A549 (cell line): ENCODE results near the gene TMC5.

Experiments used
- CEBPB ChIP-seq, 2 experiments: fragments of >200 bp in 1 of 2; sonication (Bioruptor Twin) in 1 of 2; formaldehyde crosslinking in 1 of 2; IDR thresholded peaks; 2 replicates each; pipeline ENCODE4 v1.6.1; 2012 to 2016
- EP300 ChIP-seq, 2 experiments: fragments of >200 bp; sonication (Bioruptor Twin); formaldehyde crosslinking; IDR thresholded peaks; 2 replicates in 1 of 2; 3 replicates in 1 of 2; pipeline ENCODE4 v1.6.1; 2016 to 2017
- HOXA7 ChIP-seq: fragments of 250-450 bp; sonication (Bioruptor Pico); IDR thresholded peaks from 2 replicates; pipeline ENCODE4 v1.5.0; 2020; ENCODE audit warnings: mild to moderate bottlenecking, moderate library complexity
- JUN ChIP-seq, 2 experiments: fragments of >200 bp; sonication (Bioruptor Twin); formaldehyde crosslinking; IDR thresholded peaks; 2 replicates in 1 of 2; 3 replicates in 1 of 2; pipeline ENCODE4 v1.6.1; 2016 to 2017
- NPAS2 ChIP-seq: fragments of 250-450 bp; sonication (Bioruptor Pico); IDR thresholded peaks from 2 replicates; pipeline ENCODE4 v1.8.0; 2022; ENCODE audit warnings: mild to moderate bottlenecking, moderate library complexity, borderline replicate concordance
- POLR2A ChIP-seq: IDR thresholded peaks from 2 replicates; pipeline ENCODE4 v1.6.1; 2012; ENCODE audit warnings: mild to moderate bottlenecking, low read length
- RFX5 ChIP-seq: fragments of 450-650 bp; IDR thresholded peaks from 2 replicates; pipeline ENCODE4 v1.7.1; 2014; ENCODE audit warnings: antibody characterized with exemption, mild to moderate bottlenecking, moderate library complexity
- SMC3 ChIP-seq: fragments of >200 bp; sonication (Bioruptor Twin); formaldehyde crosslinking; IDR thresholded peaks from 3 replicates; pipeline ENCODE4 v1.6.1; 2018; ENCODE audit warnings: inconsistent platforms
- ZFP36 ChIP-seq: fragments of 450-650 bp; IDR thresholded peaks from 2 replicates; pipeline ENCODE4 v1.6.1; 2014; ENCODE audit warnings: borderline replicate concordance; ENCODE audit not compliant: partially characterized antibody
- ZSCAN20 ChIP-seq: fragments of 250-450 bp; sonication (Bioruptor Pico); IDR thresholded peaks from 2 replicates; pipeline ENCODE4 v1.8.0; 2022; ENCODE audit warnings: mild to moderate bottlenecking, moderate library complexity
- TF ChIP-seq, protein P1 (sequence below): fragments of >200 bp; sonication (Bioruptor Twin); formaldehyde crosslinking; IDR thresholded peaks from 3 replicates; pipeline ENCODE4 v1.5.1; 2016
- TF ChIP-seq, protein P2 (sequence below): fragments of 200-600 bp; sonication (generic); IDR thresholded peaks from 2 replicates; pipeline ENCODE4 v1.6.1; 2016; ENCODE audit warnings: antibody characterized with exemption, mild to moderate bottlenecking, moderate library complexity

DNA sequence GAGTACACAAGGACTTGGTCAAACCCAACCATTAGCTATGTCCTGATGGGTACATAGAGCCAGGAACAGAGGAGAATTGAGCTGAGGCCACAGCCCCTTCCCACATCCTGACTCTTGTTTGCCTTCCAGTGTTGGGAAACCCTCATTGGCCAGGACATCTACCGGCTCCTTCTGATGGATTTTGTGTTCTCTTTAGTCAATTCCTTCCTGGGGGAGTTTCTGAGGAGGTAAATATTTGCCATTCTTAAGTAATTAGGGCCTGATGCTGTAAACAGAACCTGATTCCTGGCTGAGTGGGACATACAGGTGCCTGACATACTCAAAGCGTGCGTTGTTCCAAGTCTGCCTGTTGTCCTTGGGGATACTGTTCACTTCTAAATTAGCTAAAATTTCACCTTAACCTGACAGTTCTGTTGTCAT, 61.6 kb downstream of the TMC5 start:
- TF ChIP-seq POLR2A: no peak
- TF ChIP-seq, protein P1, sequence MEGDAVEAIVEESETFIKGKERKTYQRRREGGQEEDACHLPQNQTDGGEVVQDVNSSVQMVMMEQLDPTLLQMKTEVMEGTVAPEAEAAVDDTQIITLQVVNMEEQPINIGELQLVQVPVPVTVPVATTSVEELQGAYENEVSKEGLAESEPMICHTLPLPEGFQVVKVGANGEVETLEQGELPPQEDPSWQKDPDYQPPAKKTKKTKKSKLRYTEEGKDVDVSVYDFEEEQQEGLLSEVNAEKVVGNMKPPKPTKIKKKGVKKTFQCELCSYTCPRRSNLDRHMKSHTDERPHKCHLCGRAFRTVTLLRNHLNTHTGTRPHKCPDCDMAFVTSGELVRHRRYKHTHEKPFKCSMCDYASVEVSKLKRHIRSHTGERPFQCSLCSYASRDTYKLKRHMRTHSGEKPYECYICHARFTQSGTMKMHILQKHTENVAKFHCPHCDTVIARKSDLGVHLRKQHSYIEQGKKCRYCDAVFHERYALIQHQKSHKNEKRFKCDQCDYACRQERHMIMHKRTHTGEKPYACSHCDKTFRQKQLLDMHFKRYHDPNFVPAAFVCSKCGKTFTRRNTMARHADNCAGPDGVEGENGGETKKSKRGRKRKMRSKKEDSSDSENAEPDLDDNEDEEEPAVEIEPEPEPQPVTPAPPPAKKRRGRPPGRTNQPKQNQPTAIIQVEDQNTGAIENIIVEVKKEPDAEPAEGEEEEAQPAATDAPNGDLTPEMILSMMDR: no peak
- no peak for TF ChIP-seq JUN (IDR thresholded peaks at IDR 0.05)
- no peak for TF ChIP-seq ZSCAN20 (CRISPR knock-in tag)
- no peak for TF ChIP-seq EP300 (IDR thresholded peaks at IDR 0.05)
- no peak for TF ChIP-seq SMC3
- TF ChIP-seq, protein P2, sequence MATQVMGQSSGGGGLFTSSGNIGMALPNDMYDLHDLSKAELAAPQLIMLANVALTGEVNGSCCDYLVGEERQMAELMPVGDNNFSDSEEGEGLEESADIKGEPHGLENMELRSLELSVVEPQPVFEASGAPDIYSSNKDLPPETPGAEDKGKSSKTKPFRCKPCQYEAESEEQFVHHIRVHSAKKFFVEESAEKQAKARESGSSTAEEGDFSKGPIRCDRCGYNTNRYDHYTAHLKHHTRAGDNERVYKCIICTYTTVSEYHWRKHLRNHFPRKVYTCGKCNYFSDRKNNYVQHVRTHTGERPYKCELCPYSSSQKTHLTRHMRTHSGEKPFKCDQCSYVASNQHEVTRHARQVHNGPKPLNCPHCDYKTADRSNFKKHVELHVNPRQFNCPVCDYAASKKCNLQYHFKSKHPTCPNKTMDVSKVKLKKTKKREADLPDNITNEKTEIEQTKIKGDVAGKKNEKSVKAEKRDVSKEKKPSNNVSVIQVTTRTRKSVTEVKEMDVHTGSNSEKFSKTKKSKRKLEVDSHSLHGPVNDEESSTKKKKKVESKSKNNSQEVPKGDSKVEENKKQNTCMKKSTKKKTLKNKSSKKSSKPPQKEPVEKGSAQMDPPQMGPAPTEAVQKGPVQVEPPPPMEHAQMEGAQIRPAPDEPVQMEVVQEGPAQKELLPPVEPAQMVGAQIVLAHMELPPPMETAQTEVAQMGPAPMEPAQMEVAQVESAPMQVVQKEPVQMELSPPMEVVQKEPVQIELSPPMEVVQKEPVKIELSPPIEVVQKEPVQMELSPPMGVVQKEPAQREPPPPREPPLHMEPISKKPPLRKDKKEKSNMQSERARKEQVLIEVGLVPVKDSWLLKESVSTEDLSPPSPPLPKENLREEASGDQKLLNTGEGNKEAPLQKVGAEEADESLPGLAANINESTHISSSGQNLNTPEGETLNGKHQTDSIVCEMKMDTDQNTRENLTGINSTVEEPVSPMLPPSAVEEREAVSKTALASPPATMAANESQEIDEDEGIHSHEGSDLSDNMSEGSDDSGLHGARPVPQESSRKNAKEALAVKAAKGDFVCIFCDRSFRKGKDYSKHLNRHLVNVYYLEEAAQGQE: no peak
- no peak for TF ChIP-seq HOXA7 (CRISPR knock-in tag)
- no peak for TF ChIP-seq CEBPB (IDR thresholded peaks at IDR 0.05)
- TF ChIP-seq NPAS2 (CRISPR knock-in tag): no peak
- no peak for TF ChIP-seq ZFP36
- no peak for TF ChIP-seq RFX5
